Stomach (tissue), 4 donors: ENCODE results near the gene PTGES.

Experiments used
- CTCF ChIP-seq, 7 experiments: fragments of 450-650 bp in 4 of 7; fragments of 200-600 bp in 3 of 7; sonication (generic) in 3 of 7; IDR thresholded peaks; one replicate each; pipeline ENCODE4 v1.5.1; 2016 to 2019; ENCODE audit warnings: antibody characterized with exemption in 7 of 7, control low read depth in 2 of 7, mild to moderate bottlenecking in 1 of 7
- EP300 ChIP-seq: sonication (generic); formaldehyde crosslinking; IDR thresholded peaks from one replicate; pipeline ENCODE4 v1.6.1; 2017; ENCODE audit warnings: antibody characterized with exemption
- POLR2A ChIP-seq, 4 donors: fragments of 450-650 bp; IDR thresholded peaks; one replicate each; pipeline ENCODE4 v1.6.1; 2016; ENCODE audit warnings: antibody characterized with exemption in 4 of 4, control low read depth in 2 of 4, mild to moderate bottlenecking in 1 of 4, moderate library complexity in 1 of 4

- TF ChIP-seq CTCF (IDR thresholded peaks at IDR 0.05): no peak
- no peak for TF ChIP-seq EP300
- TF ChIP-seq POLR2A (IDR thresholded peaks at IDR 0.05): no peak
These were observed 17.3 kb downstream of the PTGES start for GRCh38 chr9:129735546-129735945.
